ENCODE data around the gene MYO18B.

Gene MYO18B

DNA sequence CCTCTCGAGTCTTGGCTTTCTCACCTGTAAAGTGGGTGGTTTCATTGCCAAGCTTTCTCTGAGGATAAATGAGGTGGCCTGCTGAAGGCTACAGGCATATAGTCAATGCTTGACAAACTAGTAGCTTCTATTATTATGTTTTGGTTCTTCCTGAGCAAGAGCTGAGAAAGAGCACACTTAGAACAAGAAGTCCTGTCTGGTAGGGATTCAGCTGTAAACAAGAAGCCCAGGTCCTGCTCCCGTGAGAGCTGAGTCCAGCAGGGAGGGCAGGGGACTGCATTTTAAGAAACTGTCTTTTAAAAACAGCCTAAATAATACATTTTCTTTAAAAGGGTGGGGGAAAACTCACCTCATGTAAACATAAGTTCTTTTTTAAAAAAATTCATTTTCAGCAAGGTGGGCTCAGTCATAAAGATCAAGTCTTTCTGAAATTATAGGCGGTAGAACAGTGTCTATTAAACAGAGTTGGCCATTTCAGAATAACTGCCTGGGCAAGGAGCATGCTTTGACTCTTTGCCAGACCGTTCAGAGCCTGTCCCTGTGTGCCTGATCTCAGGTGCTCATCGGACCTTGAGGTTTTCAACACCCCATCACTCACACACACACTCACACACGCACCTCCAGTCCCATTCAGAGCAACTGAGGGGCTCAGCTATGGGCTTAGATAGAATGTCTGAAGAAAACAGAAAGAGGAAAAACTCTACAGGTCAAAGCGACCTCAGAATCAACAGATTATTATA is 29.2 kb upstream of the MYO18B start:
- no peak for DNase-seq

DNA sequence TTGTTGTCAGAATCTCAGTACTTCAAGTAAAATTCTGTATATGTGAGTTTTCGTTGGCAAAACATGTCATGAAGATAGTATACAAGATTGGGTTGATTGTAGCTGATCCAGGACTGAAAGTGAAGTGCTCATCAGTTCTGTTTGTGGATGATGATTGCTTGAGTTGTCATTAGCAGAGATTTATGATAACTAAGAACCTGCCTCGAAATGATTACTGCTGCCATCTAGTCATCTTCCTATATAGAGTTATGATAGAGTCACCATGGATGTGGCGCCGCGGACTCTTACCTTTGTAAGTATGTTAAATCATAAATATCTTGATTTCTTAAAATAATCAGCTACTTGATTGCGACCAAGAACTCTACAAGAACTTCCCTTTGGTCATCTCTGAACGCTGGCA is 27.9 kb upstream of the MYO18B start:
- no peak for DNase-seq

DNA sequence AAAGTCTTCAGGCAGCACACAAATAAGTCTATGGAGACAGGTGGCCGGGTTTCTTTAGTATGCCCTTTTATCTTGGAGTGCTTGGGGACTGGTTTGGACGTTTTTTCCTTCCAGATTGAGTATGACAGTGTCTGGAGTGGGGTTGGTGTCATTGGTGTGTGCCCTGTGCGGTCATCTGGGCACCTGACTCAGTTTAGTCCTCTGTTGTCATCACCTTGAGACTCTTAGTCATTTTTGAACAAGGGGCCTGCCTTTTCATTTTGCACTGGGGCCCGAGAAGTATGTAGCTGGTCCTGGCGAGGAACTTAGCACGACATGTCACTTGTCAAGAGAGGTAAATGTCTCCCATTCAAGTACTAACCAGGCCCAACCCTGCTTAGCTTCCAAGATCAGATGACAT is 27.2 kb upstream of the MYO18B start:
- no peak for DNase-seq

DNA sequence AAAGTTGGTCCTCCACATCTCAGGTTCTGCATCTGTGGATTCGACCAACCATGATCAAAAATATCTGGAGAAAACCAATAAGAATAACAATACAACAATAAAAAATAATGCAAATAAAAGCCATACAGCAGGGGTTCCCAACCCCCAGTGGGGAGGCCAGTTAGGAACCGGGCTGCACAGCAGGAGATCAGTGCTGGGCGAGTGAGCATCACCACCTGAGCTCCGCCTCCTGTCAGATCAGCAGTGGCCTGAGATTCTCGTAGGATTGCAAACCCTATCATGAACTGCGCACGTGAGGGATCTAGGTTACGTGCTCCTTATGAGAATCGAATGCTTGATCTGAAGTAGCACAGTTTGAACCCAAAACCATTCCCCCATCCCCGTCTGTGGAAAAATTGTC is 25.4 kb upstream of the MYO18B start:
- no peak for DNase-seq

DNA sequence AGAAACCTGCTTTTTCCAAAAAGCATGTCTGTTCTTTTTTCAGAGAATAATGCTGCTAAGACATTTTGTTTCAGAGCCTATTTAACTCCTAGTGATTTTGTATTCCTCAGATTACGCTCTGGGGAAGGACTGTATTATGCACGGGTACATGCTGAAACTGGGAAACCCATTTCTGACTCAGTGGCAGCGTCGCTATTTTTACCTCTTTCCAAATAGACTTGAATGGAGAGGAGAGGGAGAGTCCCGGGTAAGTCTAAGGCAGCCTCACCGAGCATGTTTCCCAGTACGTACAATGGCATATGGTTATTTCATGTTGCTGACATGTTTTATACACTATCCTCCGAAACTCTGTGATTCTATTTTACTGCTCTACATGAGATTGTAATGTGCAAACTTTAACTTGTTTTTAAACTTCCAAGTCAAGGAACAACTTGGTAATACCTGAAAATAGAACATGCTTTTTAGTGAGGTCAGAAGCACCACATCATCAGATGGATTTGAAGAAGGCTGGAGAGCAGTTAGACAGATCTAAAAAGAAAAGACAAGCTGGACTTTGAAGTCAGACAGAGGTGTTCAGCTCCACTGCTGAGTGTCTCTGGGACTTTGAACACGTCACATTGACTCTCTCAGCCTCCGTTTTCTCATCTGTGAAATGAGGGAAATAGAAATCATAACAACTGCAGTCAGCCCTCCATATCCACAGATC is 23.7 kb upstream of the MYO18B start:
- DNase-seq = no peak

DNA sequence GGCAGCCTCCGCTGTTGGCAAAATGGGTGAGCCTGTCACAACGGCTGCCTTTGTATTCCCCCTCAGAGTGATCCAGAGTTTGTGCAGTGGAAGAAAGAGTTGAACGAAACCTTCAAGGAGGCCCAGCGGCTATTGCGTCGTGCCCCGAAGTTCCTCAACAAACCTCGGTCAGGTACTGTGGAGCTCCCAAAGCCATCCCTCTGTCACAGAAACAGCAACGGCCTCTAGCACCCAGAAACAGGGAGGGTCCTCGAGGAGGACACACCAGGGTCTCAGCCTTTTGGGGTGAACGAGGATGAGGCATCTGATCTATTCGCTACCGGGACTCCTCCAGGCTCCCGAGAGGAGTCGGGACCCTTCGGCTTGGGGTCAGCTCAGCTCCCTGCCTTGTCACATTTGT is 19.8 kb upstream of the MYO18B start:
- DNase-seq = no peak

DNA sequence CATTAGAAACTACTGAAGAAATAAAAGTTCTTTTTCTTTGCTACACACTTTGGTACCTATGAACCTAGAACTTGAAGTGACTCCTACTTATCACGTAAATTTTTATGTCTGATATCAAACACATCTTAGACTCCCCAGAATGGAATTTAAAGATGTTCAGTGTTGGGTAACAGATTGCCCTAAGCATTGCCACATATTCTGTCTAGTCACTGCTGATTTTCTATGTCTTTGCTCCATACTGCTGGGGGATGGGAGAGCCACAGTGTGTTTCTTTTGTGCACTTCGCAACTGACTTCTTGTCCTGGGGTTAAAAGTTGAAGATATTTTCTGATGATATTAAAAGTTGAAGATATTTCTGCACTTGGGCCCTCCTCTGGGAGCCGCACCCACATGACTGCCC is 19.4 kb upstream of the MYO18B start:
- no peak for DNase-seq

DNA sequence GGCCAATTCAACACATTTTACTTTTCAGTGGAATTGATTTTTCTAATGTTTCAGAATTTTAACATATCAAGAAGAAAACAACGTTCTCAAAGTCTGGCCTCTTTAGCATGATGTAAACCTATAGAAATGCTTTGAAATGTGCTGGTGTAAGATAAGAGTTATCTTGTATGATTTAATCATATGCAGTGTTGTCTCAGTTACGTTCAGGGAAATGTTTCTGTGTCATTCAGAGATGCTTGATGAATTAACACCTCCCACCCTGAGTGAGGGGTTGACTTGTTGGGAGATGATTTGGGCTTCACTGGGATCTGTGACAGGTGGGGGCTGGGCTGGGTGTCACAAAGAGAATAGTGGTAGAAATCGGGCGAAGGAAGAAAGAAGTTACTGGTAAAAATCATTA is 15.7 kb upstream of the MYO18B start:
- no peak for DNase-seq

DNA sequence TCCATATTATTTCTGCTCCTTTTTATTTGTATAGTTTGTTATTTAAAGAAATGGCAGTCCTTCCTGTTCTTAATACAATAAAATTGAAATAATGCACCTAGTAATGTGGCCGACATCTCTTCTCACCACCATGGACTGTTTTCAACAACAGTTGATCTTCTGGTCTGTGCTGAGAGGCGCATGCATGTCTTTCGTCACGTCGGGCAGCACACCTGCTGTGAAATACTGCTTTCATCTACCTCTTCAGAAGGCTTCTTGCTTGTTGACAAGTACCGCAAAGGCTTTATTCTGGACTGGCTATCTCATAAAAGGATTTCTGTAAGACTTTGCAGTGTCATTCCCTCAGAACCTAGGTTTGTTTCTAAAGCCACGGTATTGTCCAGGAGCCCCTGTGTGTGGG is 13.9 kb upstream of the MYO18B start:
- DNase-seq = no peak

DNA sequence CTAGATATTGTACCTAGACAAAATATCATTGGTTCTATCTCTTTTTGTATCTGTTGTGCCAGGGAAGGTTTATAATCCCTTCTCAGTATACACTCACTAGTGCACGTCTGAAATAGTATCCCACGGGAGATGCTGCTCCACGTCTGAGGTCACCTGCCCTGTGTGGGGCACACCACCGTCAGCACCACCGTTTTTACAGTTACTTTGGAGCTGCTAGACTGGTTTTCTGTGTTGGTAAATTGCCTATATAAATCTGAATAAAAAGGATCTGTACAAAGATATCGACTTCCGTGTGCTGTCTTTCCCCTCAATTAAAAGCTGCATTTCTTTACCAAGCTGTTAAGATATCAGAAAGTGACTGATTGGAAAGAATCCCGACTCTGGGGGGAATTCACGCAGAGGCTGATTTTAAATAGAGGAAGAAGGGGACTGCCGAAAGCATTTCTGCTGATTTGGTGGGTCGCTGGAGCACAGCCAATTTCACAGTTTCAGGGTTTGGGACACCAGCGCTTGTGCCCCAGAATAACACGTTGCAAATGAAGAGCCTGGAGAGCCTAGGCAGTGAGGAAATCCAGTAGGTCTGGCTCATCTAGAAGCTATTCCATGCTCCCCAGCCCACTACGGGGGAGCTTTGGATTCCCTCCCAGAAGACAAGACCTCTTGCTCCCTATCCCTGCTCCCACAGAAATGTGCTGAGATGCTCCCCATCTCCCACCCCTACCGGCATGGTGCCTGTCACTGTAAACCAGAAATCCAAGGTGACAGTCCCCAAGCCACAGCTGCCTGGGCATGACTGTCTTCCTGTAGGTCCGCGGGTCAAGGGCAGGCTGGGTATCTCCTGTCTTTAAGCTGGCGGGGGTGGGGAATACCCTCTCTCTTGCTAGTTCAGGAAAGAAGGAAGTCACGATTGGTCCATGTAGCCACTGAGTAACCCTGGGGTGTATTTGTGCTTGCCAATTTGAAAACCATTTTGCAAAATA is 12.7 kb upstream of the MYO18B start:
- DNase-seq = no peak

DNA sequence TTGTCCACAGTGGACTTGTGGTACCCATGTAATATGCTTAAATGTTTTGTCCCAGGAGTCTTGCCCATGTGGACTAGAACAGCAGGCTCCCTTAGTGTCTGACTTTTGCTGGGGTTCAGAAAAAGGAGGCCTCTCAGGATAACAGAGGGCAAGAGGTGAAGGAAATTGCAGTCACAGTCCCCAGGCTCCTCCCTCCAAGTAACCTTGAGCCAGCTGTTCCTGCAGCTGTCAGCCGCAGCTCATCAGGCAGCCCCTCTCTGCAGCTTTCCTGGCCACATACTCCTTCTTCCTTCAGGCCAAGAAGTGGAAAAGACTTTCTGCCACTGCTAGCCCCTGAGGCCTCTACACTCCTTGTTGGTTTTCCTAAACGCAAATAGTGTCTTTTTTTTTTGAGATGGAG is 6.3 kb upstream of the MYO18B start:
- DNase-seq = no peak

DNA sequence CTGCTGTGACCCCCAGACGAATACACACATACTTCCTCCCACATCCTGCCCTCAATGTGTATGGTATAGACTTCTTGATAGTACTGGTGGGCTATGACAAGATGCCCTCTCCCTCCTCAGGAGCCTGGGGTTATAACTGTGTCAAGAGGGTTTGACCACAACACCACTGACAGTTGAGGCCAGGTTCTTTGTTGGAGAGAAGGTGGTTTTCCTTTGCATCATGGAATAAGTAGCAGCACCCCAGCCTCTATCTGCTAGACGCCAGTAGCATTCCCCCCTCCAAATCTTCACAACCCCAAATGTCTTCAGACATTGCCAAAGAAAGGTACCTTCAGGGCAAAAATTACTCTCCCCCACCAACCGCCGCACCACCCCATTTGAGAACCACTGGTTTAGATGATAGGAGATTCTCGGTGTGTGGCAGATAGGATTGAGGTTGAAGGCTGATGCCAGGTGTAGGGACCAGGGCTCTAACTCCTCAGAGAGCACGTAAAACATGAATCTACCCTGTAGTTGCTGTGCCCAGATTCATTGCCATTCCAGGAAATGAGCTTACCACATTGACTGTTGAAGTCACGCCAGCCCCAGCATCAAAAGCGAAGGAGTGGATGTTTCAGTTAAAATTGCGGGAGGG is 5.5 kb upstream of the MYO18B start:
- DNase-seq = no peak

DNA sequence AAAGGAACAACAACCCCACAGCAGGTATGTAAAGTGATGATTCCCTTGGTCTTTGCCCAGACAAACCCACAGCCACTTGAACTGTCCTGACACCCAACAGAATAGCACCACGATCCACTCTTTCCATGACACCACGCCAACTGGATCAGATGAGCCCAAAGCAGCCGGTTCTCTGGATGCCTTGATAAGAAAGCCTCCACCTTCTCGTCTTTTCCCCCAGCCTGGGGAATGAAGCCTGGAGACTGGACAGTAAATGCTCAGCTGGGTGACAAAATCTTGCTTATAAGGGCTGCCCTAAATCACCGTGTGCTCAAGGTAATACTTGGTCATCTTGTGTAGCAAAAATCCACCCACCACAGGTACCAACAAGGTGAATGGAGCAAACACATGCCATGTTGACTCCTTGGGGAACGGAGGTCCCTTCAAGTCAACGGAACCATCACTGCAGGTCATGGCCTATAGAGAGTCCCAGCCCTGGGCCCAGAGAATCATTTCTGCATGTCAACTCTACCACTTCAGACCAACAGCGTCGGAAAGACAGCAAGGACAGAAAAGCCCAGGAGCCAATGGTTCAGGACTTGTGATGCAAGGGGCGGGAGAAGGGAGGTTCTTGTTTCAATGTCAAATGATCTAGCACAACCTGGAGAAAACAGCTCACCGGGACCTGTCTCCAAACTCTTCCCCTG is 2.2 kb upstream of the MYO18B start:
- no peak for DNase-seq

DNA sequence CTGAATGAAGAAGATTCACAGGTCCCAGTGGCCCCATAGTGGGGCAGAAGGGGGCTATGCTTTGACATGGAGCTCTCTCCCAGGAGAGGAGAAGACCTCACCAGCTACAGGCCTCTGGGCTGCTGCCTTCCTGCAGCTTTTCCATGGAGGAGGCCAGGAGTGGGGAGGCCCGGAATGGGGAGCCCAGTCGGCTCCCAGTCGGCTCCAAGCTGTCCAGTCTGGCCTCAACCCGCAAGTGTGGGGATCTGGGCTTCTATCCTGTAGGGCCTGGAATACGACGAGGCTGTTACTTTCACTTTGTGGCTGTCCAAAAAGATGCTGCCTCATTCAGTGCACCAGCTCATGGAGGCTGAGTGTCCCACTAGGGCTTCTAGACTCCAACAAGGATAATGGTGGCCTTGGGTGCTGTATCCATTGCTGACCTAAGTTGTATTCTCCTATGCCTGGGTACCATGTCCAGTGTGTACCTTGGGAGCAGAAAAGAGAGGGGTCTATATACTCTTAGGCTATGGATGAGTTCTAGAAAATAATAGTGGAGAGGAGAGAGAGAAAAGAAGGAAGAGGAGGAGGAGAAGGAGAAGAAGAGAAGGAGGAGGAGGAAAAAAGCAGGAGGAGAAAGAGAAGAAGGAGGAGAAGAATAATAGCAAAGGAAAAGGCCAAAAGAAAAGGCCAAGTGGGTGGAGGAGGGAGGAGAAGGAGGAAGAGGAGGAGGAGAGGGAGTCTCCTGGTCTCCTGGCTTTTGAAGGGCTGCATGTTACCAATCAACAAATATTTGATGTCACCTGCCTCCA is 1.1 kb downstream of the MYO18B start:
- no peak for DNase-seq

DNA sequence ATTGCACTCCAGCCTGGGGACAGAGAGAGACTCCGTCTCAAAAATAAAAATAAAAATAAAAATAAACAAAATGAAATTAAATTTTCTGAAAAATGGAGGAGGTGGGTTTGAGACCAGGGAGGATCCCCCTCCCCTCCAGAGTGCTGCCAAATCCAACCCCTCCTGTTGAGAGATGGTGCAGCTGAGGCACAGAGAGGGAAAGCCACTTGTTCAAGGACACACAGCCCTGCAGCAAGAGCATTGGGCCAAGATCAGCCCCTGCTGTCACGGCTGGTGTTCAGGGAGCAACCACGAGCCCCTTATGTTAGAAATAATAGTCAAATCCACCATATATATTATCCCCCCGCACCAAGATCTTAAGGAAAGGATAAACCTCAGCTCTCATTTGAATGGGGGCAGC is 2.7 kb downstream of the MYO18B start:
- DNase-seq = no peak

DNA sequence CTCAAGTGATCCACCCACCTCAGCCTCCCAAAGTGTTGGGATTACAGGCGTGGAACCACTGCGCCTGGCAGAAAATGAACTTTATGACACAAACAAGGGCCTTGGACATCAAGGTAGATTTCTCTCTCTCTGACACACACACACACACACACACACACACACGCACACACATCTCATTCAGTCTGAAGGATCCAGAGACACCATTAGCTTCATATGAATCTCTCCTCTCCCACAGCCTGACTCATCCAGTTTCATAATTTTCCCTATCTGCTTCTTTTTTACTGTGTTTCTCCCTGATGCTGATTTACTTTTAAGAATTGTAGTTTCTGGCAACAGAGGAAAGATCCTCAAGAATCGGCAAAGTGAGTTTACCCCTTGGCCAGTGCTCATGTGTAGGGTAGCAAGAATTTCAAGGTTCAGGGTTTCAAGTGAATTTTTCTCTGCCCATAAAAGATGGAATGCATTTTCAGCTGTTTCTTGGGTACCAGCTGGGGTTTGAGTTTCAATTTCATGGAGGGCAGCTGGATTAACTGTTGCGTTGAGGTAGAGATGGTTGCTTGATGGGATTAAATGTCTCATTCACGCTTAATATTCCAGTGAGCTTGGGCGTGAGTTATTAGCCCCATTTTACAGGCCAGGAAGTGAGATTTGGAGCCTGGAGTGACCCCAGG is 3.5 kb downstream of the MYO18B start:
- DNase-seq = no peak

DNA sequence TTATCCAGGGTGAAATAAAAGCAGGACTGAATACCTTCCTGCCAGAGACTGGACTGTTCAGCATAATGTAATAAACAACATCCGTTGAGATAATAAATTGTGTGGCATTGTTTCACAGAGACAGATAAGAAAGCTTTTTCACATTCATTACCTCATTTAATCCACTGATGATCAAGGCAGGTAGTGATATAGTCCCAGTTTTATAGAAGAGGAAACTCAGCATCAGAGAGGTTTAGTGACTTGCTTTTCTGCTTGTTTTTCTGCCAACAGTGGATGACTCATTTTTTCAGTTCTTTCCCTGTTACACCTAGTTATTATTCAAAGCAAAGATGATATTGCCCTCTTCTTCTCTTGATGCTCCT is 4.0 kb downstream of the MYO18B start:
- no peak for DNase-seq

DNA sequence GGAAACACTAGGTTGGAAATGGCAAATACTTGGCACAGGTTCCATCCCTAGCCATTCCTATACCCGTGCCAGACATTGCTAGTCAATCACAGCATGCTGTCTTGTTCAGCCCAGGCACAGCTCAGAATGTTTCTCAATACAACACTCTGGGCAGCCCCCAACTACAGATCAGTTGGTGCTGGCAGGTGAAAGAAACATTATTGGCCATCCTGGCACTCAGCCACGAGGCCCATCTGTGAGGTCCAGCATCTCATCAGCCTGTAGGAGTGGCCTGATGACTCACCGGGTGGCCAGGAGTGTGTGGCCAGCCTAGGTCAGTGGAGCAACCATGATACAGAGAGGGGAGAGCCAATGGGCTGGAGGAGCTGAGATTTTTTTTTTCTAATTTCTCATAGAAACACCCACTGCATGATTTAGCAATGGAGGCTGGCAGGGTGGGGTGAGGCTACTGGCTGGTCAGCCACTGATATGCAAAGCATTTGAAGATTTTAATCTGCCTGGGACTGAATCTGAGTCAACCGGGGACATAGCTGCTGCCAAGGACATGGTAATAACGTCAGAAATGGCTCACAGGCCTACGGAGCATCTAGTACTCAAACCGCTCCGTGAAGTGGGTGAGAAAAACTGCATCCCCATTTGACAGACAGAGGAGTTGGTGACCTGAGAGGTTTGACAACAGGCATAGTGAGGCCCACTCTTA is 5.4 kb downstream of the MYO18B start:
- DNase-seq = no peak

DNA sequence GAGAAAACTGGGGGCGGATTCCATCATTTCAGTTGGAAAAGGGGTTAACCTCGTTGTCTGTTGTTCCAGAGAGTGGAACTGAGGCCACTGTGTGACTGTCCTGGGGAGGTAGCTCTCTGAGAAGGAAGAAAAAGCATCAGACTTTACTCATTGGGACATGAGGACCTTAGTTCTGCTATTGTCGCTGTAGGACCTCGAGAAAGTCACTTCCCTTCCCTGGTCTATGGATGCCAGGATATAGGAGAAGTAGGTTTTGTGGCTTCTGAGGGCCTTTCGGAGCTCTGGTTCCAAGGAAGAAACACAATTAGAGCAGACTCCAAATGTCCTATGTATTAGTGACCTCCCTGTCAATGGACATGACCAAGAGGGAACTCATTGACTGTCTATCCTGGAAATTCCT is 6.2 kb downstream of the MYO18B start:
- no peak for DNase-seq

DNA sequence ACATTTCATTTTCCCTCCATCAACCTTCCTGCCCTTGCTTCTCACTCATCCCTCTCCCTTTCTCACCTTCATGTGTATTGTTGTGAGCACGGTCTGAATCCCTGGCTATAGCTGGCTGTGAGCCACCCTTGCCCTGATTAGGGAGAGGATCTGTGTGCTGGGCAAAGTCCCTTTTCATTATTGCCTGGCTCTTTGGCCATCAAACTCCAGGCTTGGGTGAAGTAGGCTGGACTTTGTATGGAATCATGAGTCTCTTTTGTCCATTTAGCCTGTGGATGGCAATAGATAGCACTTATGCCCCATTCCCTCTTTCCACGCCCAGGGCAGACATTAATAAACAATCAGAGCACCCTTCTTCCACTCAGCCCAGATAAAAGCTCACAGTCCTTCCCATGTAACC is 6.7 kb downstream of the MYO18B start:
- no peak for DNase-seq
